GM21360 (cell line): ENCODE data around the gene PILRB.
"Not testable (repeated sequence)": the region's sequence is repeated elsewhere in the genome, so short reads cannot be mapped to it uniquely, and the experiment has no call there.

ENCODE experiments used
- ATAC-seq: cut with Tn5 transposase; IDR thresholded peaks from one replicate; pipeline ENCODE4 v1.9.1; 2021; ENCODE audit warnings: mild to moderate bottlenecking, moderate library complexity; ENCODE audit not compliant: unreplicated experiment

PILRB gene

GRCh38 chr7:100358027-100358856 is at the start of gene PILRB:
Gene PILRB, plus strand, starts transcription at chr7:100358117. Its CDS starts 186 bp downstream, at chr7:100358303.
- ATAC-seq = no peak

- not testable (repeated sequence) for ATAC-seq
These were observed 39.6 kb upstream of the PILRB start for GRCh38 chr7:100318329-100318728.

- ATAC-seq = not testable (repeated sequence)
These were observed 36.3 kb upstream of the PILRB start for GRCh38 chr7:100321648-100322047.

GRCh38 chr7:100324194-100324593 is 33.7 kb upstream of the PILRB start:
- ATAC-seq = not testable (repeated sequence)

- not testable (repeated sequence) for ATAC-seq
These were observed 32.2 kb upstream of the PILRB start for GRCh38 chr7:100325671-100326070.

GRCh38 chr7:100326914-100327313 is 31.0 kb upstream of the PILRB start:
- not testable (repeated sequence) for ATAC-seq

GRCh38 chr7:100335566-100336466 is 22.1 kb upstream of the PILRB start:
- peak; percentile 95 for ATAC-seq

- ATAC-seq = not testable (repeated sequence)
These were observed 19.7 kb upstream of the PILRB start for GRCh38 chr7:100338083-100338696.

- ATAC-seq = not testable (repeated sequence)
These were observed 16.6 kb upstream of the PILRB start for GRCh38 chr7:100341286-100341685.

- ATAC-seq = no peak
These were observed 15.2 kb upstream of the PILRB start for GRCh38 chr7:100342765-100343164.

- peak; percentile 15 for ATAC-seq
These were observed 13.8 kb upstream of the PILRB start for GRCh38 chr7:100344124-100344559.

- ATAC-seq = peak; percentile 77
These were observed 13.2 kb upstream of the PILRB start for GRCh38 chr7:100344560-100345287.

- peak; percentile 10 for ATAC-seq
These were observed 12.6 kb upstream of the PILRB start for GRCh38 chr7:100345288-100345672.

GRCh38 chr7:100346921-100347320 is 11.0 kb upstream of the PILRB start:
- ATAC-seq = no peak

- ATAC-seq = no peak
These were observed 9.1 kb upstream of the PILRB start for GRCh38 chr7:100348805-100349204.

GRCh38 chr7:100349757-100350156 is 8.2 kb upstream of the PILRB start:
- no peak for ATAC-seq

- no peak for ATAC-seq
These were observed 6.3 kb upstream of the PILRB start for GRCh38 chr7:100351657-100352058.

- not testable (repeated sequence) for ATAC-seq
These were observed 5.6 kb upstream of the PILRB start for GRCh38 chr7:100352230-100352781.

GRCh38 chr7:100352984-100353684 is 4.8 kb upstream of the PILRB start:
- no peak for ATAC-seq
